Smooth muscle cell (in vitro differentiated cells): ENCODE data around the gene NTRK2. TPM values are rescaled to one million over a fixed set of nuclear protein-coding genes. Genes with fewer than 3 reads are reported as not detected.
A peak's percentile ranks its signal among the peaks of the same experiment; 100 is the strongest.

Source experiments
- DNase-seq: peaks from one replicate; lab custom pipeline; 2025; ENCODE audit not compliant: unreplicated experiment; lab: John Stamatoyannopoulos, UW
- H2AFZ ChIP-seq: fragments of 200-600 bp; sonication (generic); 2 replicates; pipeline ENCODE4 v1.6.0; 2016; ENCODE audit warnings: antibody characterized with exemption, low read depth, mild to moderate bottlenecking
- H3F3A ChIP-seq: fragments of 200-600 bp; sonication (generic); 2 replicates; pipeline ENCODE4 v1.6.0; 2017; ENCODE audit warnings: antibody characterized with exemption, low read depth
- H3K27ac ChIP-seq: fragments of 200-600 bp; sonication (generic); 2 replicates; pipeline ENCODE4 v1.5.1; 2016; ENCODE audit warnings: low read depth, mild to moderate bottlenecking
- H3K27me3 ChIP-seq: fragments of 200-600 bp; sonication (generic); 2 replicates; pipeline ENCODE4 v1.6.1; 2016; ENCODE audit warnings: low read depth, mild to moderate bottlenecking
- H3K36me3 ChIP-seq: fragments of 200-600 bp; sonication (generic); 2 replicates; pipeline ENCODE4 v1.5.1; 2016; ENCODE audit warnings: low read depth
- H3K4me1 ChIP-seq: fragments of 200-600 bp; sonication (generic); 2 replicates; pipeline ENCODE4 v1.5.1; 2016; ENCODE audit warnings: low read depth
- H3K4me2 ChIP-seq: fragments of 200-600 bp; sonication (generic); 2 replicates; pipeline ENCODE4 v1.6.0; 2016; ENCODE audit warnings: mild to moderate bottlenecking
- H3K4me3 ChIP-seq: fragments of 200-600 bp; sonication (generic); 2 replicates; pipeline ENCODE4 v1.5.1; 2016; ENCODE audit warnings: mild to moderate bottlenecking
- H3K79me2 ChIP-seq: fragments of 200-600 bp; sonication (generic); 2 replicates; pipeline ENCODE4 v1.6.0; 2016; ENCODE audit warnings: low read depth, mild to moderate bottlenecking
- H3K9ac ChIP-seq: fragments of 200-600 bp; sonication (generic); 2 replicates; pipeline ENCODE4 v1.6.0; 2016; ENCODE audit warnings: low read depth
- H3K9me3 ChIP-seq: fragments of 200-600 bp; sonication (generic); replicated peaks from 2 replicates; pipeline ENCODE4 v1.5.1; 2016; ENCODE audit warnings: low read depth
- H4K20me1 ChIP-seq: fragments of 200-600 bp; sonication (generic); 2 replicates; pipeline ENCODE4 v1.6.0; 2016; ENCODE audit warnings: low read depth
- CTCF ChIP-seq: fragments of 200-600 bp; sonication (generic); IDR thresholded peaks from 2 replicates; pipeline ENCODE4 v1.5.1; 2017; ENCODE audit warnings: borderline replicate concordance, mild to moderate bottlenecking, antibody characterized with exemption; ENCODE audit not compliant: insufficient read depth, poor library complexity, severe bottlenecking
- WGBS: methylation state at CpG from one replicate; pipeline ENCODE4 v1.1.7; 2016; ENCODE audit warnings: low lambda C conversion rate; 5-methylcytosine and 5-hydroxymethylcytosine counted together
- polyA plus RNA-seq: library from polyadenylated mRNA; unstranded; fragments of >200 nt; fragmentation: Nextera tagmentation; extraction: Ambion mirVana; gene quantifications from 2 replicates; pipeline ENCODE4 v1.2.1, GENCODE V29; 2016
- total RNA-seq: library from RNA; depleted of rRNA; stranded (reverse); fragments of >200 nt; gene quantifications from 2 replicates; pipeline ENCODE4 v1.2.3, GENCODE V29; 2014

Gene NTRK2
- total and polyA plus RNA-seq, 2 experiments from 2014 or later: 1.7 to 3.9 TPM

- Histone ChIP-seq H3K27ac (peak overlapping the region; percentile 54), H3K79me2 (no peaks in the 10 kb centered on the region), H3K9ac (peak overlapping the region; percentile 36), H3K4me2 (no peak overlapping the region), H3K4me3 (no peak overlapping the region), H4K20me1 (no peaks in the 10 kb centered on the region), H3K9me3 (no peaks in the 10 kb centered on the region), H3K36me3 (no peaks in the 10 kb centered on the region), H3F3A (no peaks in the 10 kb centered on the region), H3K4me1 (peaks cover 22% of the 10 kb centered on the region), H2AFZ (no peak overlapping the region), H3K27me3 (peaks cover 7% of the 10 kb centered on the region)
- no peak for TF ChIP-seq CTCF
- WGBS: 100% methylated on average over 1 of the region's 1 CpG
- no peak for DNase-seq
These were observed 183.2 kb downstream of the NTRK2 start for GRCh38 chr9:84852617-84853301.

- WGBS: 92% methylated on average over 4 of the region's 4 CpGs
- no peak overlapping the region for H3K27ac ChIP-seq
- no peak overlapping the region for H3K4me3 ChIP-seq
- H3F3A ChIP-seq: no peaks in the 10 kb centered on the region
- H3K27me3 ChIP-seq: peaks cover 8% of the 10 kb centered on the region
- no peak overlapping the region for H3K4me2 ChIP-seq
- H3K9me3 ChIP-seq: no peaks in the 10 kb centered on the region
- no peak overlapping the region for H3K9ac ChIP-seq
- no peaks in the 10 kb centered on the region for H3K36me3 ChIP-seq
- TF ChIP-seq CTCF: no peak
- H3K79me2 ChIP-seq: no peaks in the 10 kb centered on the region
- no peak for DNase-seq
- no peak overlapping the region for H2AFZ ChIP-seq
- no peaks in the 10 kb centered on the region for H4K20me1 ChIP-seq
- H3K4me1 ChIP-seq: peaks cover 23% of the 10 kb centered on the region
These were observed 186.7 kb downstream of the NTRK2 start for GRCh38 chr9:84856181-84856632.

GRCh38 chr9:84857211-84857610 lies 187.7 kb downstream of the NTRK2 start:
- no peak overlapping the region for H3K27ac ChIP-seq
- no peak overlapping the region for H3K4me2 ChIP-seq

More at GRCh38 chr9:84857211-84857610, 187.7 kb downstream of the NTRK2 start:
- H3K4me1 ChIP-seq: peaks cover 17% of the 10 kb centered on the region
- H3F3A ChIP-seq: no peaks in the 10 kb centered on the region
- no peaks in the 10 kb centered on the region for H3K79me2 ChIP-seq
- DNase-seq: no peak
- no peak overlapping the region for H3K9ac ChIP-seq
- H3K9me3 ChIP-seq: no peaks in the 10 kb centered on the region
- H3K4me3 ChIP-seq: no peak overlapping the region
- no peaks in the 10 kb centered on the region for H3K36me3 ChIP-seq
- H4K20me1 ChIP-seq: no peaks in the 10 kb centered on the region
- WGBS: 80% methylated on average over 1 of the region's 1 CpG
- no peak overlapping the region for H2AFZ ChIP-seq
- no peak for TF ChIP-seq CTCF
- peaks cover 8% of the 10 kb centered on the region for H3K27me3 ChIP-seq
